SK-N-MC (cell line): ENCODE measurements around the gene CTDSP2.

Experiments used
- EZH2 ChIP-seq: fragments of 200-600 bp; sonication (generic); IDR thresholded peaks from one replicate; pipeline ENCODE4 v1.6.1; 2017; ENCODE audit warnings: antibody characterized with exemption
- FOXP2 ChIP-seq: optimal IDR thresholded peaks from 2 replicates; pipeline ENCODE3; 2011; ENCODE audit warnings: mild to moderate bottlenecking, moderate library complexity; ENCODE audit not compliant: insufficient read depth; ENCODE audit errors: extremely low read length, control extremely low read depth
- POLR2AphosphoS5 ChIP-seq: IDR thresholded peaks from 2 replicates; pipeline ENCODE4 v1.6.1; 2012; ENCODE audit warnings: mild to moderate bottlenecking, low read depth, low read length, borderline replicate concordance

DNA sequence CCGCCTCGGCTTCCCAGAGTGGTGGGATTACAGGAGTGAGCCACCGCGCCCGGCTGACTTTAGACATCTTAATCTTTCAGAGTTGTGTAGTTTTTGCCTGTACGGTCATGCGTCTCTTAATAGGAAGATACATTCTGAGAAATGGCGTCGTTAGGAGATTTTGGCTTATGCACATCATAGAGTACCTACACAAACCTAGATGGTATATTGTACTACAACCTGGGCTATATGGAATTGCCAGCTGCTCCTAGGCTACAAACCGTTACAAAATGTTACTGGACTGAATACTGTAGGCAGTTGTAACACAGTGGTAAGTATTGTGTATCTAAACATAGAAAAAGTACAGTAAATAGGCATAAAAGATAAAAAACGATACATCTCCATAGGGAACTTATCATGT lies 62.7 kb downstream of the CTDSP2 start:
- no peak for TF ChIP-seq POLR2AphosphoS5
- no peak for TF ChIP-seq FOXP2
- no peak for TF ChIP-seq EZH2
